Measurements from ENCODE around the gene TP53I11.

- no peak for TF ChIP-seq CTCF (IDR thresholded peaks at IDR 0.05)
- no peak for TF ChIP-seq EZH2 (IDR thresholded peaks at IDR 0.05; ENCODE audit: borderline replicate concordance, insufficient read depth, low read depth, low read length, poor library complexity, severe bottlenecking)
Observed at GRCh38 chr11:44917741-44918140, 32.9 kb downstream of the TP53I11 start.

All from B cell (primary cell).